IMR-90 (cell line): ENCODE results near the gene PYGM. TPM values are rescaled to one million over a fixed set of nuclear protein-coding genes. Genes with fewer than 3 reads are reported as not detected.
A peak's percentile ranks its signal among the peaks of the same experiment; 100 is the strongest.

Experiments
- ATAC-seq: fragments of 200-7000 bp; cut with Tn5 transposase; 2 replicates; pipeline ENCODE4 v1.9.1; 2020; ENCODE audit warnings: low read depth, mild to moderate bottlenecking, moderate library complexity
- BruUV-seq: library from RNA; stranded (reverse); fragments of 400-500 nt; replicated peaks from 2 replicates; lab custom pipeline; 2021; lab: Mats Ljungman, UMichigan
- CTCF ChIA-PET: fragments of 300-600 bp; formaldehyde crosslinking; extraction: SDS; loops from one replicate; lab custom pipeline; 2021; ENCODE audit warnings: antibody characterized with exemption; lab: Yijun Ruan, JAX
- POLR2A ChIA-PET: fragments of 300-600 bp; sonication (Branson Sonifier 250); formaldehyde crosslinking; loops from one replicate; lab custom pipeline; 2022; ENCODE audit warnings: antibody characterized with exemption; ENCODE audit not compliant: unreplicated experiment; lab: Charles Lee
- DNase-seq: peaks from one replicate; pipeline ENCODE4 v3.0.0; 2013
- H2AFZ ChIP-seq: replicated peaks from 2 replicates; pipeline ENCODE3; 2013; ENCODE audit warnings: low read length, mild to moderate bottlenecking; ENCODE audit not compliant: poor library complexity
- H2AK5ac ChIP-seq: 2 replicates; pipeline ENCODE4 v1.6.1; 2013; ENCODE audit warnings: low read depth, low read length, inconsistent platforms
- H2AK9ac ChIP-seq: replicated peaks from 2 replicates; pipeline ENCODE3; 2013; ENCODE audit warnings: mild to moderate bottlenecking, low read depth, low read length, moderate library complexity; ENCODE audit not compliant: poor library complexity
- H2BK120ac ChIP-seq: 2 replicates; pipeline ENCODE4 v1.6.1; 2013; ENCODE audit warnings: low read depth, low read length, inconsistent platforms
- H2BK15ac ChIP-seq: 3 replicates; pipeline ENCODE4 v1.6.1; 2013; ENCODE audit warnings: low read depth, low read length, inconsistent platforms
- H2BK20ac ChIP-seq: 2 replicates; pipeline ENCODE4 v1.6.1; 2013; ENCODE audit warnings: low read depth, mild to moderate bottlenecking, inconsistent platforms, low read length, moderate library complexity
- H2BK5ac ChIP-seq: 2 replicates; pipeline ENCODE4 v1.6.1; 2013; ENCODE audit warnings: mild to moderate bottlenecking, low read depth, low read length, inconsistent platforms; ENCODE audit not compliant: poor library complexity, severe bottlenecking
- H3K14ac ChIP-seq: replicated peaks from 2 replicates; pipeline ENCODE4 v1.6.1; 2013; ENCODE audit warnings: low read depth, low read length, inconsistent platforms
- H3K18ac ChIP-seq: 2 replicates; pipeline ENCODE4 v1.6.1; 2013; ENCODE audit warnings: low read depth, low read length, control low read depth
- H3K23ac ChIP-seq: 2 replicates; pipeline ENCODE4 v1.6.1; 2013; ENCODE audit warnings: low read depth, low read length, inconsistent platforms
- H3K27ac ChIP-seq: 2 replicates; pipeline ENCODE4 v1.5.1; 2013; ENCODE audit warnings: mild to moderate bottlenecking, control low read depth, low read length; ENCODE audit not compliant: insufficient read depth
- H3K27me3 ChIP-seq: 2 replicates; pipeline ENCODE4 v1.6.1; 2013; ENCODE audit warnings: low read length; ENCODE audit not compliant: control insufficient read depth, insufficient read depth
- H3K36me3 ChIP-seq: 2 replicates; pipeline ENCODE4 v1.6.1; 2013; ENCODE audit warnings: low read length, mixed read lengths; ENCODE audit not compliant: control insufficient read depth, insufficient read depth
- H3K4ac ChIP-seq: 2 replicates; pipeline ENCODE4 v1.6.1; 2013; ENCODE audit warnings: low read depth, low read length, inconsistent platforms
- H3K4me1 ChIP-seq: 2 replicates; pipeline ENCODE4 v1.6.1; 2013; ENCODE audit warnings: low read length, mixed read lengths; ENCODE audit not compliant: control insufficient read depth, insufficient read depth
- H3K4me2 ChIP-seq: 2 replicates; pipeline ENCODE4 v1.6.1; 2013; ENCODE audit warnings: low read depth, mild to moderate bottlenecking, control low read depth, low read length, moderate library complexity
- H3K4me3 ChIP-seq: 2 replicates; pipeline ENCODE4 v1.5.1; 2013; ENCODE audit warnings: low read depth, mild to moderate bottlenecking, control low read depth, low read length, moderate library complexity; ENCODE audit not compliant: insufficient read depth
- H3K56ac ChIP-seq: 2 replicates; pipeline ENCODE4 v1.6.1; 2013; ENCODE audit warnings: low read length, inconsistent platforms; ENCODE audit not compliant: insufficient read depth; ENCODE audit errors: extremely low read depth
- H3K79me1 ChIP-seq, 2 experiments: 2 replicates each; pipeline ENCODE4 v1.6.1; 2013; ENCODE audit warnings: low read length in 2 of 2, inconsistent platforms in 1 of 2, low read depth in 1 of 2
- H3K9ac ChIP-seq: 2 replicates; pipeline ENCODE4 v1.6.1; 2013; ENCODE audit warnings: low read depth, low read length, control low read depth
- H3K9me1 ChIP-seq: 2 replicates; pipeline ENCODE4 v1.6.1; 2013; ENCODE audit warnings: low read length, inconsistent platforms; ENCODE audit not compliant: insufficient read depth
- H3K9me3 ChIP-seq: 2 replicates; pipeline ENCODE4 v1.6.1; 2013; ENCODE audit warnings: low read length; ENCODE audit not compliant: control insufficient read depth, insufficient read depth
- H4K20me1 ChIP-seq: 2 replicates; pipeline ENCODE4 v1.6.1; 2013; ENCODE audit warnings: low read length, inconsistent platforms; ENCODE audit not compliant: insufficient read depth
- H4K5ac ChIP-seq: 2 replicates; pipeline ENCODE4 v1.6.1; 2013; ENCODE audit warnings: mild to moderate bottlenecking, low read depth, low read length, control low read depth
- H4K8ac ChIP-seq, 2 experiments: 2 replicates each; pipeline ENCODE4 v1.6.1; 2013; ENCODE audit warnings: low read depth in 2 of 2, low read length in 2 of 2, control low read depth in 1 of 2, inconsistent platforms in 1 of 2
- H4K91ac ChIP-seq: 2 replicates; pipeline ENCODE4 v1.6.1; 2013; ENCODE audit warnings: low read depth, low read length, inconsistent platforms; ENCODE audit not compliant: insufficient read depth
- BHLHE40 ChIP-seq: fragments of 150-350 bp; IDR thresholded peaks from 2 replicates; pipeline ENCODE4 v1.6.1; 2016; ENCODE audit warnings: mild to moderate bottlenecking, low read depth, low read length
- CEBPB ChIP-seq: IDR thresholded peaks from 2 replicates; pipeline ENCODE4 v1.6.1; 2012; ENCODE audit warnings: low read depth, low read length, improper control_type of control experiment
- CHD1 ChIP-seq: IDR thresholded peaks from 2 replicates; pipeline ENCODE4 v1.6.1; 2012; ENCODE audit warnings: low read depth, low read length, improper control_type of control experiment
- FOS ChIP-seq: fragments of 150-350 bp; IDR thresholded peaks from 2 replicates; pipeline ENCODE4 v1.6.1; 2016; ENCODE audit warnings: low read depth, low read length
- MAFK ChIP-seq: IDR thresholded peaks from 2 replicates; pipeline ENCODE4 v1.6.1; 2012; ENCODE audit warnings: low read depth, low read length, improper control_type of control experiment
- MAZ ChIP-seq: IDR thresholded peaks from 2 replicates; pipeline ENCODE4 v1.6.1; 2012; ENCODE audit warnings: low read depth, mild to moderate bottlenecking, low read length, improper control_type of control experiment, moderate library complexity, borderline replicate concordance
- MXI1 ChIP-seq: IDR thresholded peaks from 2 replicates; pipeline ENCODE4 v1.6.1; 2012; ENCODE audit warnings: low read depth, mild to moderate bottlenecking, low read length, moderate library complexity, borderline replicate concordance
- NFE2L2 ChIP-seq: fragments of 150-350 bp; IDR thresholded peaks from 2 replicates; pipeline ENCODE4 v1.6.1; 2016; ENCODE audit warnings: low read depth, mild to moderate bottlenecking, low read length
- POLR2A ChIP-seq: IDR thresholded peaks from 2 replicates; pipeline ENCODE4 v1.6.1; 2012; ENCODE audit warnings: mild to moderate bottlenecking, low read depth, low read length
- RAD21 ChIP-seq: IDR thresholded peaks from 2 replicates; pipeline ENCODE4 v1.6.1; 2012; ENCODE audit warnings: low read length, improper control_type of control experiment
- RFX5 ChIP-seq: IDR thresholded peaks from 2 replicates; pipeline ENCODE4 v1.8.0; 2012; ENCODE audit warnings: low read depth, mild to moderate bottlenecking, low read length, moderate library complexity
- SMC3 ChIP-seq: fragments of 150-350 bp; IDR thresholded peaks from 2 replicates; pipeline ENCODE4 v1.6.1; 2016; ENCODE audit warnings: low read depth, mild to moderate bottlenecking, antibody characterized with exemption, low read length, moderate library complexity
- WGBS, 2 experiments: methylation state at CpG; one replicate each; pipeline versions ENCODE4 v1.1.5 to v1.1.7; 2013; ENCODE audit warnings: missing lambda C conversion rate in 2 of 2; ENCODE audit not compliant: insufficient read length in 1 of 2; ENCODE audit errors: extremely low coverage in 2 of 2; 5-methylcytosine and 5-hydroxymethylcytosine counted together
- dilution Hi-C: fragments of 300-500 bp; cut with HindIII; formaldehyde crosslinking; loops from one replicate; pipeline ENCODE4 v1.14.3; 2018; ENCODE audit warnings: low sequenced_read_pairs; ENCODE audit not compliant: unreplicated experiment
- in situ Hi-C: fragments of 300-500 bp; cut with MboI; formaldehyde crosslinking; loops from 3 replicates; pipeline ENCODE4 v1.14.3; 2019; ENCODE audit warnings: low sequenced_read_pairs, inconsistent platforms, mixed read lengths
- intact Hi-C: fragments of 100-400 bp; cut with micrococcal nuclease; formaldehyde crosslinking; loops from 2 replicates; pipeline ENCODE4 v1.10.0; 2022
- polyA plus RNA-seq, 3 experiments: library from polyadenylated mRNA; depleted of rRNA; stranded (reverse); fragments of >200 nt; gene quantifications; 2 replicates each; pipeline ENCODE4 v1.2.3, GENCODE V29; 2012; ENCODE audit warnings: low replicate concordance in 1 of 3
- total RNA-seq: library from RNA; depleted of rRNA; stranded (reverse); fragments of >200 nt; gene quantifications from 2 replicates; pipeline ENCODE4 v1.2.3, GENCODE V29; 2012
- TF ChIP-seq, protein P1 (sequence below): conservative IDR thresholded peaks from 2 replicates; pipeline ENCODE4 v1.5.1; 2012; ENCODE audit warnings: mild to moderate bottlenecking, low read depth, low read length, improper control_type of control experiment
- TF ChIP-seq, protein P2 (sequence below): fragments of 150-350 bp; IDR thresholded peaks from 2 replicates; pipeline ENCODE4 v1.6.1; 2017; ENCODE audit warnings: mild to moderate bottlenecking, antibody characterized with exemption, low read length, low read depth
- TF ChIP-seq, protein P3 (sequence below): fragments of 150-350 bp; IDR thresholded peaks from 2 replicates; pipeline ENCODE4 v1.6.1; 2016; ENCODE audit warnings: low read depth, mild to moderate bottlenecking, low read length, moderate library complexity, borderline replicate concordance

Gene PYGM
- total and polyA plus RNA-seq, 2 of the 4 experiments (the other 2 are of a cell fraction), result 0.18 to 0.21 TPM

GRCh38 chr11:64723907-64724862 lies 35.6 kb downstream of the PYGM start:
- H2AFZ ChIP-seq, result peak overlapping the region; percentile 67
- no peak overlapping the region for H2BK120ac ChIP-seq
- CTCF ChIA-PET, result no interaction called here
- no peaks in the 10 kb centered on the region for H3K9me3 ChIP-seq
- no peaks in the 10 kb centered on the region for H3K36me3 ChIP-seq
- H3K9me1 ChIP-seq, result no peaks in the 10 kb centered on the region
- H2BK20ac ChIP-seq, result no peak overlapping the region
- H4K8ac ChIP-seq, result no peak overlapping the region
- no peak overlapping the region for H3K14ac ChIP-seq
- WGBS, 2 experiments, result no CpG with 5 or more reads among the region's 9 CpGs
- dilution Hi-C loops, result no loop called here
- H3K4me2 ChIP-seq, result no peak overlapping the region
- POLR2A ChIA-PET, result no interaction called here
- no peak overlapping the region for H3K9ac ChIP-seq
- H3K56ac ChIP-seq, result no peak overlapping the region
- H3K4me3 ChIP-seq, result no peak overlapping the region
- peak overlapping the region; percentile 42 for H2AK9ac ChIP-seq
- intact Hi-C loops, result loop anchor here (1.0 kb wide), 1 partner anchor 36 kb away; no protein-coding TSS in a partner anchor
- H4K20me1 ChIP-seq, result no peaks in the 10 kb centered on the region
- H3K79me1 ChIP-seq, result no peaks in the 10 kb centered on the region
- H3K27me3 ChIP-seq, result peaks cover 64% of the 10 kb centered on the region
- no peak overlapping the region for H2BK15ac ChIP-seq
- DNase-seq, result no peak
- H3K27ac ChIP-seq, result no peak overlapping the region
- H4K91ac ChIP-seq, result no peak overlapping the region
- in situ Hi-C loops, result no loop called here
- no peak overlapping the region for H4K5ac ChIP-seq
- no peak overlapping the region; the same call in 1 of the 2 replicates for H2AK5ac ChIP-seq
- no peak overlapping the region for H3K4ac ChIP-seq
- no peak overlapping the region for H3K18ac ChIP-seq
- no peak overlapping the region for H2BK5ac ChIP-seq
- no peak overlapping the region for H3K23ac ChIP-seq
- ATAC-seq, result no peak
- H3K4me1 ChIP-seq, result no peaks in the 10 kb centered on the region
- BruUV-seq, result no TSS peak
- TF ChIP-seq, protein P1, sequence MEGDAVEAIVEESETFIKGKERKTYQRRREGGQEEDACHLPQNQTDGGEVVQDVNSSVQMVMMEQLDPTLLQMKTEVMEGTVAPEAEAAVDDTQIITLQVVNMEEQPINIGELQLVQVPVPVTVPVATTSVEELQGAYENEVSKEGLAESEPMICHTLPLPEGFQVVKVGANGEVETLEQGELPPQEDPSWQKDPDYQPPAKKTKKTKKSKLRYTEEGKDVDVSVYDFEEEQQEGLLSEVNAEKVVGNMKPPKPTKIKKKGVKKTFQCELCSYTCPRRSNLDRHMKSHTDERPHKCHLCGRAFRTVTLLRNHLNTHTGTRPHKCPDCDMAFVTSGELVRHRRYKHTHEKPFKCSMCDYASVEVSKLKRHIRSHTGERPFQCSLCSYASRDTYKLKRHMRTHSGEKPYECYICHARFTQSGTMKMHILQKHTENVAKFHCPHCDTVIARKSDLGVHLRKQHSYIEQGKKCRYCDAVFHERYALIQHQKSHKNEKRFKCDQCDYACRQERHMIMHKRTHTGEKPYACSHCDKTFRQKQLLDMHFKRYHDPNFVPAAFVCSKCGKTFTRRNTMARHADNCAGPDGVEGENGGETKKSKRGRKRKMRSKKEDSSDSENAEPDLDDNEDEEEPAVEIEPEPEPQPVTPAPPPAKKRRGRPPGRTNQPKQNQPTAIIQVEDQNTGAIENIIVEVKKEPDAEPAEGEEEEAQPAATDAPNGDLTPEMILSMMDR, result no peak
- TF ChIP-seq MAFK (no peak), FOS (no peak), NFE2L2 (no peak), CHD1 (no peak), POLR2A (no peak), BHLHE40 (no peak), RFX5 (no peak), SMC3 (no peak), RAD21 (no peak), CEBPB (no peak), MXI1 (no peak), MAZ (no peak)
- TF ChIP-seq, protein P2, sequence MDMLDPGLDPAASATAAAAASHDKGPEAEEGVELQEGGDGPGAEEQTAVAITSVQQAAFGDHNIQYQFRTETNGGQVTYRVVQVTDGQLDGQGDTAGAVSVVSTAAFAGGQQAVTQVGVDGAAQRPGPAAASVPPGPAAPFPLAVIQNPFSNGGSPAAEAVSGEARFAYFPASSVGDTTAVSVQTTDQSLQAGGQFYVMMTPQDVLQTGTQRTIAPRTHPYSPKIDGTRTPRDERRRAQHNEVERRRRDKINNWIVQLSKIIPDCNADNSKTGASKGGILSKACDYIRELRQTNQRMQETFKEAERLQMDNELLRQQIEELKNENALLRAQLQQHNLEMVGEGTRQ, result no peak
- TF ChIP-seq, protein P3, sequence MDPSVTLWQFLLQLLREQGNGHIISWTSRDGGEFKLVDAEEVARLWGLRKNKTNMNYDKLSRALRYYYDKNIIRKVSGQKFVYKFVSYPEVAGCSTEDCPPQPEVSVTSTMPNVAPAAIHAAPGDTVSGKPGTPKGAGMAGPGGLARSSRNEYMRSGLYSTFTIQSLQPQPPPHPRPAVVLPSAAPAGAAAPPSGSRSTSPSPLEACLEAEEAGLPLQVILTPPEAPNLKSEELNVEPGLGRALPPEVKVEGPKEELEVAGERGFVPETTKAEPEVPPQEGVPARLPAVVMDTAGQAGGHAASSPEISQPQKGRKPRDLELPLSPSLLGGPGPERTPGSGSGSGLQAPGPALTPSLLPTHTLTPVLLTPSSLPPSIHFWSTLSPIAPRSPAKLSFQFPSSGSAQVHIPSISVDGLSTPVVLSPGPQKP, result no peak
